MM.1S (cell line): ENCODE measurements around the gene PSMC5.
"Not testable (repeated sequence)": the region's sequence is repeated elsewhere in the genome, so short reads cannot be mapped to it uniquely, and the experiment has no call there.

Source experiments
- EZH2phosphoT487 ChIP-seq: fragments of 300-600 bp; sonication (generic); IDR thresholded peaks from 2 replicates; pipeline ENCODE4 v1.6.1; 2018; ENCODE audit warnings: antibody characterized with exemption, low read length
- TF ChIP-seq, protein P1 (sequence below): fragments of 300-600 bp; sonication (generic); IDR thresholded peaks from 2 replicates; pipeline ENCODE4 v1.5.1; 2016; ENCODE audit warnings: antibody characterized with exemption, low read length, mixed read lengths

GRCh38 chr17:63874061-63874626, 46.9 kb downstream of the PSMC5 start:
- TF ChIP-seq, protein P1, sequence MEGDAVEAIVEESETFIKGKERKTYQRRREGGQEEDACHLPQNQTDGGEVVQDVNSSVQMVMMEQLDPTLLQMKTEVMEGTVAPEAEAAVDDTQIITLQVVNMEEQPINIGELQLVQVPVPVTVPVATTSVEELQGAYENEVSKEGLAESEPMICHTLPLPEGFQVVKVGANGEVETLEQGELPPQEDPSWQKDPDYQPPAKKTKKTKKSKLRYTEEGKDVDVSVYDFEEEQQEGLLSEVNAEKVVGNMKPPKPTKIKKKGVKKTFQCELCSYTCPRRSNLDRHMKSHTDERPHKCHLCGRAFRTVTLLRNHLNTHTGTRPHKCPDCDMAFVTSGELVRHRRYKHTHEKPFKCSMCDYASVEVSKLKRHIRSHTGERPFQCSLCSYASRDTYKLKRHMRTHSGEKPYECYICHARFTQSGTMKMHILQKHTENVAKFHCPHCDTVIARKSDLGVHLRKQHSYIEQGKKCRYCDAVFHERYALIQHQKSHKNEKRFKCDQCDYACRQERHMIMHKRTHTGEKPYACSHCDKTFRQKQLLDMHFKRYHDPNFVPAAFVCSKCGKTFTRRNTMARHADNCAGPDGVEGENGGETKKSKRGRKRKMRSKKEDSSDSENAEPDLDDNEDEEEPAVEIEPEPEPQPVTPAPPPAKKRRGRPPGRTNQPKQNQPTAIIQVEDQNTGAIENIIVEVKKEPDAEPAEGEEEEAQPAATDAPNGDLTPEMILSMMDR, result not testable (repeated sequence)
- TF ChIP-seq EZH2phosphoT487, result not testable (repeated sequence)
